HG03342 (cell line): ENCODE data around the gene CYP11A1.

ENCODE experiments used
- ATAC-seq: cut with Tn5 transposase; IDR thresholded peaks from one replicate; pipeline ENCODE4 v1.9.1; 2021; ENCODE audit warnings: mild to moderate bottlenecking, moderate library complexity; ENCODE audit not compliant: unreplicated experiment

The CYP11A1 gene

DNA sequence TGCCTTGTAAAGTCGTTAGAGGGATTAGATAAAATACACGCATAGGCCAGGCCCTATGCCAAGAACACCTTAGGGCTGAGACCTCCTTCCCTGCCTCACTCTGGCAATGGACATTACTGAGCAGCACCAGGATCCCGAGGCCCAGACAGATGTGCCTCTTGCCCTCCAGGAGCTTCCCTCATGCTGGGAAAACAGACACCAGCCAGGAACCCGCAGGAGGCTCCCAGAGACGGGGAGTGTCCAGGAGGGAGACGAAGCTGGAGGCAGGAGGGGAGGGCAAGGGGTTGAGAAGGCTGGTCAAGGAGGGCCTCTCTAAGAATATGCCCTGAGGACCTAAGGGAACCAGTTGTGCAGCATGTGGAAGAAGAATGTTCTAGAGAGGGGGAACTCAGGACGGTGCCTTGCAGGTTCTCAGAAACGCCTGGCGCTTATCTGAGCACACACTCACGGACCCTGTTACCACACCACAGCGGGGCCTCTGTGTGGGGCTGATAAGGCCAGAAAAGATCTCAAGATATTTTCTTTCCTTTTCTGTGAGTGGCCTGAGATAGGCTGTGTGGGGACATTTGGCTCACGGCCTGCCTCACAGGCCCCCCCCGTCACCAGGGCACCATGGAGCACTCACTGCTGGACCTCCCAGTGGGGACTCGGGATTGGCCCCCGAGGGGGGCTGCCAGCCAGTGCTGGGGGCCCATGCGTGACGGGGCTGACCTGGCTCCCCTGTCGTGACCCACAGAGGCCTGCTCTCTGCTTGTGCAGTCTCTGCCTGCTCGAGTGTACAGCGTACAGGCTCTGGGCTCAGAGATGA is 22.0 kb upstream of the CYP11A1 start:
- no peak for ATAC-seq

DNA sequence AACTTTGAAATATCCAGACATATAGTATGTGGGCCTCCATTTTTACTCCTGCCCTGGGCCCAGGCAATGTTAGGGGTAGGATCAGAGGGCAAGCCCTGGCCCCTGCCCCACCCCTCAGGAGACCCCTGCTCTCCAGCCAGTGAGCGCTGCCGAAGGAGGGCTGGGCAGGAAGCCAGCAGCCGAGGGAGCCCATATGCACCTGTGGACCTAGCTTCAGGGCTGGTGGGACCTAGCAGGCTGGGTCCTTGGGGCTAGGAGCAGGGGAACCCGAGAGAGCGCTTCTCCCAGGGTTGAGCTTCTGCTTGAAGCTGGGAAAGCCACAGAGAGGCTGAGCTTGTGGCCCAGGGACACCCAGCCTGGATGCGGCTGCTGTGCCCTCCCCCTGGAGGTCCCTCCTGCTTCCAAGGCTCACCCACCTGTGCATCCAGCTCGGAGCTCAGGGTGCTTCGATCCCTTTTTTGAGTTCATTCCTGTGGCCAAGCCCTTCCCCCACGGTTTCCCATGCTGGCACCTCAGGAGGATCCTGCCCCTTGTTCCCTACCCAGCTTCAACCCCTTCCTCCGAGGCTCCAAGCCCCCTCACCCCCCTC is 21.0 kb upstream of the CYP11A1 start:
- ATAC-seq, result no peak

DNA sequence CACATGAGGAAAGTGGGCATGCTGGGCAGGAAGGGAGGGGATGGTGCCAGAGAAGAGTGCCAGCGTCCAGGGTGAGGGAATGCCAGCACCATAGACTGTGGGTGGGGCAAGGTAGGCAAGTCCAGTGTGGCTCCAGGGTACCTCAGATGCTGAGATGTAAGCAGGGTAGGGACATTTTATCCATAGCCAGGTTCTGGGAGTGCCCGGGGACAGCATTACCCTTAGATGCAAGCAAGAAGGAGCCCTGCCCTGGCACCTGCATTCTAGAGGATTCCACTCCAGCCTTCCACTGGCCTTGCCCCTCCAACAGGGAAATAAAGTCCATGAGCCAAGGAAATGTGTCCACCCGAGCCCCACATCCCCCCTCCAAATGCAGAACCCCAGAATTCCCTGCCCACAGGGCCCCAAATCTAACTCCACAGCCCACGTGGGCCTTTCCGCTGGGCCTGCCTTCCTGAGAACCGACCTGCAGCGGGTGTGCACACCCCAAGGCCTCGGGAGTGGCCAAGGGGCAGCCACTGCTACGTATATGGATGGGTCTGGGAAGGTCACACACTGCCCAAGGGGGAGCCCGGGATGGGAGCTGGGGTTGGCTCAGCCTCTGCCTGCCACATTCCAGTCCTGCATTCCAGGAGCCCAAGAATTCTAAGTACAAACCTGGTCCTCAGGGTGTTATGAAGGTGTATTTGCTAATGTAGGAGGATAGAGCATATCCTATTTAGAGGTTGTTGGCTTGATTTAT is 20.3 kb upstream of the CYP11A1 start:
- no peak for ATAC-seq

DNA sequence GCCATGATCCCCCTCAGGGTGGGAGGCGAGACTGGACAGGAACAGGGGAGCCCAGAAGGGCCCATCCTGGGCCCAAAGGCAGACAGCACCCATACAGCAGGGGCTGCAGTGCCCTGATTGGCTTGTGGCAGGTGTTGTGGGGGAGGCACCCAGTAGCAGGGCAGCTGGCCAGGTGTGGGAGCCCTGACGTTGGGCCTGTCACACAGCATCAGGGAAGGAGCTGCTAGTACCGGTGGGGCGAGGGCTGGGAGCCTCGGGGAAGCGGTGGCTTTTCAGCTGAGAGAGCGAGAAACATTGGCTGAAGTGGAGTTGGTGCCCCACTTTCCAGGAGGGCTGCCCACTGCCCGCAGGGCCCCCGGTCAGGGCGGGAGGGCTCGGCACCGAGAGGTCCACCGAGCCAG is 19.7 kb upstream of the CYP11A1 start:
- ATAC-seq, result no peak

DNA sequence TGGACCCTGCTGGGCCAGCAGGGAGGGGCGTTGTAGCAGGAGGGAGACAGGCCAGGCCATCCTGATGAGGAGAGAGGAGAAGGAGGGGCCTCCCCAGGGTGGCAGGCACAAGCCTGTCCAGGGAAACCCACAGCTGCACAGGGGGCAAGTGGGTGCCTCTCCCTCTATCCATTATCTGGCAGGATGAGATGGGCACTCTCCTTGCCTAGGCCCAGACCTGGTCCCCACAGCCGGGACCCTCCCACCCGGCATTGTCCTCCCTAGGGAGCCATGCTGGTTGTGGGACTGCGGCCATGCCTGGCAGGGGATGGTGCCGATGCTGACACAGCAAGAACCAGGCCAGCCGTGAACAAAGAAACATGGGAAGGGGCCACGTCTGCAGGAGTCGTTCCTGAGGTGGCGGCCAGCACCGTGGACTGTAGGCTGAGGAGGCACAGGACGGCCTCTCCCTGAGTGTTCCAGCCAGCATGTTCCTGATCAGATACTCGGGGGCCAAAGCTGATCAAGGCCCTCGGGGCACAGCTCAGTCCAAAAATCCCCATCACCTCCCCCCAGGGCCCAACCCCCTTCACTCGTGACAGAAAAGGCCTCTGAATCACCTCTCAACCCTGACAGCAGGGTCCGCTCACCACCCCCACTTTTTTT is 19.2 kb upstream of the CYP11A1 start:
- ATAC-seq, result no peak

DNA sequence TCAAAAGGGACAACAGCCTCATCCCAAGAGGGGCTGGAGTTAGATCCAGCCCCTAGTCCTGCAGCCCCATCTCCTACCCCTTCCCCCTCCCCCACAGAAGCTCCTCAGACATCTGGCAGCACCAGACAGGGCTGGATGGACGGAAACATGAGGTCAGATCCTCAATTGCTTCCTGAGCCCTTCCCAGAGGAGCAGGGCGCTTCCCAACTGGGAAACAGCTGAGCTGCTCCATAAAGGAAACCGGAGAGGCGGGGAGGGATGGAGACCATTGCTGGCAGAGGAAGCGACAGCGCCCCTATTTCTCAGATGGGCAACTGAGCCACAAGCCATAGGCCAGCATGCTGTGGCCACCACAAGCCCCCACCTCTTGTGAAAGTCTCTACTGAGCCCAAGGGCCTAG is 18.3 kb upstream of the CYP11A1 start:
- ATAC-seq, result no peak

DNA sequence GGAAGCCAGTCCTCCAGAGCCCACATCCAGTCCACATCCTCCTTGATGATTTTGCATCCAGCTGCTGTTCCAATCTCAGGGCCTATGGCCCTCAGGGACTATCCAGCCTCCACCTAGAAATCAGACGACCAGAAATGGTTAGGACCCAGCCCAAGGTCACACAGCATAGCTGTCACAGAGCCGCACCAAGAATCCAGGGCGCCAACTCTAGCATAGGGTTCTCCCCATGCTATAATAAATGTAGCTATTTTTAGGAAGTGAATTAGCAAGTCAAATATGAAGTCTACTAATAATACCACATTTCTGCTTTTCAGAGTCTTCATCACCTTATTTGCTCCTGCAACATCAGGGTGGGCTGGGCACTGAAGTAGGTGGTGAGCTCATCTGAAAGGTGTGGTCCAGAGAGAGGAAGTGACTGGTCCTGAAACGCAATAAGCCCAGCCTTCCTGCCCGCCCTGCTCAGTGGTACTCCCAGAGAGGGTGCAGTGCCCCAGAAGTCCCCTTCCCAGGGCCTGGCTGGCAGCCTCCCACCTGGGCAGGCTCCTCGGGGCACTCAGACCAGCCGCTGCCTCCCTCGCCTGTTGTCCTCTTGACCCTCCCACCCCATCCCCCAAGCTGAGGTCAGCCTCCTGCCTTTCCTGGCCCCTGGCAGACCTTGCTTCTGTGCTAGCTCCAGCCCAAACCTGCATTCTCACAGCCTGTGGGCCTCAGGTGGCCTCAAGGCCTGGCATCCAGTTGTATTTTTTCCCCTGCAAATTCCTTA is 17.6 kb upstream of the CYP11A1 start:
- ATAC-seq, result peak; percentile 68

DNA sequence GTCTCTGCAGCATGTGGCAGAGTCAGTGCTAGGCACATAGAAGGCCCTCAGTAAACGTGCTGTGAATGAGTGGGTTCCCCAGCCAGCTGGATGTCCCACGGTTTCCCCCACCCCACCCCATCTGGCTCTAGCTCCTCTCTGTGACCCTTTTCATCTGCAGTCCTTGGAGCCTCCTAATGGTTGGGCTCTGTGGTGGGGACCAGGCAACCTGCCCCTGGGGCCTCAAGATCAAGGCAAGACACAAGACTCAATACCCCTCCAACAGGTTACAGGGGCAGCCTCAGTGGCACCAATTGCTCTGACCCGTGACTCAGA is 17.1 kb upstream of the CYP11A1 start:
- no peak for ATAC-seq

DNA sequence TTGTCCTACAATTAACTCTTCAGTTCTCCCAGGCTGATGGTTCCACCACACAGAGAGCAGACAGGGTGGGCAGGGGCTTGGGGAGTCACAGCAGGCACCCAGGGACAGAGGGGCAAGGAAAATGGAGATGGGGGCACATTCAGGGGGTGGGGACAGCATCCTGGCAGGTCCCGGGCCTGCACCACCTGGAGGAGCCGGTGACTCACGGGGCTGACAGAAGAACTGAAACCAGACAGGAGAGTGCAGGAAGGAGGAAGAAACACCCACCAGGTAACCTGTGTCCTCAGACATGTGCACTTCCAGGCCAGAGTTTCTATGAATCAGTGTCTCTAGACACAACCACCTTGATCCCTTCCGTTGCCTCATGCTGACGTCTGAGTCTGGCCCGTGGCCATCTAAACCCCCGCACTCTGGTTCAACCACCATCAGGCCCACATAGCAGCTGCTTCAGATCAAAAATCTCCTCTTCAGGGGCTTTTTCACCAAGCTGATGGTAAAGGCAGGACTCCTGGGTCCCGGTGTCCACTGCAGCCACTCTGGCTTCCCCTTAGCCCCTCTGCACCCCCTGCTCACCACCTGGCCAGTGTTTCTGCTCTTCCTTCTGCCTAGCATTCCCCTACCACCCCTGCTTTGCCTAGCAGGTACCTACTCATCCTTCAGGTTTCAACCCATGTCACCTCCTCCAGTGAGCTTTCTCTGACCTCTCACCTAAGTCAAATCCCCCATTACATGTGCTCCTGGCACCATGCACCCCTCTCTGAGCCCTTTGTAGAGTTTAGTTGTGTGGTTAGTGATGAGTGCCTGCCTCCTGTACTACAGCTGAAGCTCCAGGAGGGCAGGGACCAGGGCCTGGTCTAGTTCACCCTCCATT is 16.5 kb upstream of the CYP11A1 start:
- ATAC-seq, result peak; percentile 46

DNA sequence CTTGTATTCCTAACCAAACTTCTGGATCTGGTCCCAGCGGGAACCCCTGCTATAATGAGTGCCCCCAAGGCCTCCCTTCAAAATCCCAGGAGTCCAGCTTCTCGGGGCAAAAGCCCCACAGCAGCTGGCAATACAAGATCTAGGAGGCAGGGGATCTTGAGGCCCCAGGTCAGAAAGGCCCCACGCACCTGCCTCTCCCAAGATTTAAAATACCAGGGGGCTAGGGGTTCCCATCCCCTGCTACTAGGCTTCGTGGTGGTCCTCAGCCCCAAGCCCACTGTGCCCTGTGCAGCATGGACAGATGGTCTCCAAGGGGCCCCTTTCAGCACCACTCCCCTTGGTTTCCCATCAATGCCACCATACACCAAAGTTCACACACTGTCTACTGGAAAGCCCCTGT is 15.8 kb upstream of the CYP11A1 start:
- peak; percentile 6 for ATAC-seq

DNA sequence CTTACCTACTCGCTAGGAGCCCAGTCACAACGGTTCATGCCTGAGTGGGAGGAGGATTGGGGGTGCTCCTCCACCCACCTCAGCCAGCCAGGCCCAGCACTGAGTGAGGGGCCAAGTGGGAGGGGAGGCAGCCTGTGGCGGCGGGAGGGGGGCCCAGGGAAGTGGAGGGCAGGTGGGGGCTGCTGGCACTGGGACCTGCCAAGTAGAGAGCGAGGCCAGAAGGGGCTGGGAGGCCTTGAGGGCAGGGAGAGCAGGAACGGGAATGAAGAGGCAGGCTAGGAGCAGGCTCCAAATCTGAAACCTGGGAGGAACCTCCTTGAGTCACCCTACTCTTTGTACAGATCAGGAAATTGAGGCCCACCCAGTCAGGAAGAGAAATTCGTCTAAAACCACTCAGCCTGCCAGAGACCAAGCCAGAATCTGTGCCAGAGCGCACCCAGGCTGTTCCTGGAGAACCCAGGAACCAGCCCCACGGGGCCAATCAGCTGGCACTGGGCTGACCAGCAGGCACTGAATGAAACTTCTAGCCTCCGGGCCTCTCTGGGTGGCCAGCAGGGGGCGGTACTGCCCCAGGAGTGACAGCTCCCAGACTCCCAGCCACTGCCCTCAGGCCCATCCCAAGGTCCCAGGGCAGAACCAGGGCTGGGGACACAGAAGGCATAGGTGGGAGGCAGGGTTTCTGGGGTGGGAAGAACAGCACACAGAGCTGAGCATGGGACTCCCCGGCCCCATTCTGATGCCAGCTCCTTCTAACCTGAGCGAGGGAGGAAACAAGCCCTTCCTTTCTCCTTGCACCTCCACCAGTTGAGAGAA is 14.8 kb upstream of the CYP11A1 start:
- no peak for ATAC-seq

DNA sequence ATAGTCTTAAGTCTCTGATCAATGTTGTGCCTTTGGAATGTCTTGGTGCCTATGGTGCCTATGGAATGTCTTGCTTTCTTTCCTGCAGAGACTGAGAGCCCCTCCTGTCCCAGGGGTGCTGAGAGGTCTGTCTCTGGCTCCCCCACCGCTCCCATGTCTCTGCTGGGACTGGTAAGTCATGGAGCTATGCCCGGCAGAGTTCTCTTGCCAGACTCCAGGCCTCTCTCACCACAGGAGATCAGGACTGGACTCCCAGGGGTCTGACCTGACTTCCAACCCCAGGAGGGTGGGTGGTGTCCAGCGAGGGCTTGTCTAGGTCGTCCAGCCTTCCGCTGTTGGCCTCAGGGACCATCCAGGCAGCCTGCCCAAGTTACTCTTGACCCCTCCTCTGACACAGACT is 14.0 kb upstream of the CYP11A1 start:
- ATAC-seq, result no peak

DNA sequence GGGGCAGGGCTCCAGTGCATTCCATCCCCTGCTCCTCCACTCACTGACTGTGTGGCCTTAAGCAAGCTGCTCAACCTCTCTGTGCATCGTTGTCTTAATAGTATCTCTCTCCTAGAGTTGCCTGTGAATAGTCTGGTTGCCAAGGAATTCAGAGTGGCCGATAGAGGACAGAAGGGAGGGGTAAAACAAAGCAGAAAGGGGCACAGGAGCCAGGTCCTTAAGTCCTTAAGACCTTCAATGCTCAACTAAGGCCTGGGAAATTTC is 13.7 kb upstream of the CYP11A1 start:
- ATAC-seq, result no peak

DNA sequence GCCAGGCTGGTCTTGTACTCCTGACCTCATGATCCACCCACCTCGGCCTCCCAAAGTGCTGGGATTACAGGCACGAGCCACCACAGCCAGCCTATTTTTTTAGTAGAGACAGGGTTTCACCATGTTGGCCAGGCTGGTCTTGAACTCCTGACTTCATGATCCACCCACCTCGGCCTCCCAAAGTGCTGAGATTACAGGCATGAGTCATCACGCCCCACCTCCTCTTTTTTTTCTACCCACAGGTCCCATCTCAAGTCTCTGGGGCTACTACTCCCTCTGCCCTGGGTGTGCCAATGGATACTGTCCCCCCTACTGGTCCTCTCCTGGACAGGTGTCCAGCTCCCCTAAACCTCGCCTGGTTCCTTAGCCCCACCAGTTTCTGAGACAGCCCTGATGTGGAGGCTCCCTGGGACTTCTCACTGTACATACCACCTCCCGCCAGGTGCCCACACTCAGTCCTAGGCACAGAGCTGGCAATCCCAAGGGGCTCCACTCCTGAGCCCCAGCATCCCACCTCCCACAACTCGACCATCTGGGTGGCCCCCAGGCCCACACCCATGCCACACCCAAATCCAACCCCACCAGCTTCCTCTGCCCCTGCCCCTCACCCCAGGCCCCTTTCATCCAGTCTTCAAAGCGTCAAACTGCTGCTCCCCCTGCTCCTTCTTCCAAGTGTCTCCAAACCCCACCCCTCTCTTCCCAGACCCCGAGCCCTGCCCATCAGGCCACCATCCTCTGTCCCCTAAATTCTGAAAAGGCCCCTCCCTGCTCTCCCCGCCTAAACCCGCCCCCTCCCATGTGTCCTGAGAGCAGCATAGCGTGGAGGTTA is 13.1 kb upstream of the CYP11A1 start:
- no peak for ATAC-seq

DNA sequence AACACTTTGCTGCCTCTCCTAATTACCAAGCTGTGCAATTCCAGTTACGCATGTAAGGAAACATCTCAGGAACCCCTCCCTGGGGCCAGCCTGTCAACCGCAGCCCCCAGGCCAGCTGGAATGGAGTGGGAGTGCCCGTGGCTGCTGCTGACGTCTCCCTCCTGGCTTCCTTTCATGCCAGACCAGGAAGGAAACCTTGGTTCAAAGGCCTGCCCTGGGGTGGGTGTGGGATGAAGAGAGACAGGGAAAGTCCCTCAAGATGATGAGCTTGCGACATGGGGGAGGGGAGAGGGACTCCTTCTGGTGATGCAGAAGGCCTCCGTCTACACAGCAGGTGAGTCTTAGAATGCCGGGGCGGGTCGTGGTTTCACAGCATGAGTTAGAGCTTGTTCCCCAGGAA is 11.4 kb upstream of the CYP11A1 start:
- no peak for ATAC-seq

DNA sequence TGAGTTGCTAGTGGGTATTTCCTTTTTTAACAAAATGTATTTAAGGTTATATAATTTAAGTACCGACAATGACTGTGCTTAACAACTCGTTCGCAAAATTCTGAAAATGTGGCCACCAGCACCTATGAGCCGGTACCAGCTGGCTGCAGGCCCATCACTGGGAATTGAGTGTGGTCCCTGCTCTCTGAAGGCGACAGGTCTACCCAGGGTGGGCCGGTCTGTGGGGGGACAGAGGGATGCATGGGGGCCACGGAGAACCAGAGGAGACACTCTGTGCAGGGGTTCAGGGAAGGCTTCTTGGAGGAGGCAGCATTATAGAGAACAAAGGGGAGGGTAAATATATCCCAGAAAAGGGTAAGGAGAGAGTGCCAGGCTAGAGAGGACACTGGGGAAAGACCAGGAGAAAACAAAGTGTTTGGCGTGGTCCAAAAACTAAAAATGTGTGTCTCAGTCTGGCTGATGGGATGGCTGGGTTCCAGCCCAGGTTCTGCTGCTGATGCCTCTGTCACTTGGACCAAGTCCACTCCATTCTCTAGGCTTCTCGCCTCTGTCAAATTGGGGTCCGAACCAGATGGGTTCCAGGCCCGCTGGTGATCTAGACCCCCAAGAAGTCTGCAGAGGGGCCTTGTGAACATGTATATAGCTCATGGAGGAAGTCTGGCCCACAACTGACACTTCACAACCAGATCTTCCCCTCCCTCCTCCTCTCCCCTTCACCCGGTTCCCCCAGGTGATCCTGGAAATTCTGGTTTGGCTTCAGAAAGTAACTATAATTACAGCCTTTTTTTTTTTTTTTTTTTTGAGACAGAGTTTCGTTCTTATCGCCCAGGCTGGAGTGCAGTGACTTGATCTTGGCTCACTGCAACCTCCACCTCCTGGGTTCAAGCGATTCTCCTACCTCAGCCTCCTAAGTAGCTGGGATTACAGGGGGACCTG is 10.7 kb upstream of the CYP11A1 start:
- ATAC-seq, result no peak

DNA sequence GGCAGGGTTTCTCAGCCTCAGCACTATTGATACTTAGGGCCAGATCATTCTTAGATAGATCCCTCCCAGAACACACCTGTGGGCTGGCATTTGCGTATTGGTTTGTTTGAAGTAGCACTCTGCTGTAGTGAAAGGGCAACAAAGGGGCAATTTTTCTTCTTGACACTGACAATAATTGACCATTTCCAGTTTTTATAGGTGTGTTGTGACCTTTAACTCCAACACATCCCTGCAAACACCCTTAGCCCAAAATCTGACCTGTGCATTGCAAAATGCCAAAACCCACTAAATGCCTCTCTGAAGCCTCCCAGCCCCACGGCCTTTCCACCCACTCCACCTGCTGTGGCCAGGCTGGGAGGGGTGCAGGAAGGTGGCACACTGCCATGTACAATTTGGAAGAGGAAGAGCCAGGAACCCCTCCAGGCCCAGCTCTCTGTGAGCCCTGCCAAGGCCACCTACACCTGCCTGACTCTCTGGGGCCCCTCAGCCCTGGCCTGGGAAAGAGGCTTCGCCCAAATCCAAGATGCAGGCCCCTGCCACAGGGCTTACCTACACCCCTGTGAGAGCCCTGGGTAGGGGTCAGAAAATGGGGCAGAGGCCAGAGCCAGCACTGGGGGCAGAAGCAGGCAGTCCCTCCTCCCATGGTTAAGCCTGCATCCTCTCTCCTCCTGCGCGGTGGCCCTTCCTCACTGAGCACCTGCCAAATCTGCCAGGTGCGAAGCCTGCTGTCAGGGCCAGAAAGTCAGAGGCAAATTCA is 9.6 kb upstream of the CYP11A1 start:
- no peak for ATAC-seq
